Prostate gland (tissue), 2 donors: ENCODE data around the gene AAMDC.
"Not testable (repeated sequence)": the region's sequence is repeated elsewhere in the genome, so short reads cannot be mapped to it uniquely, and the experiment has no call there.

Experiments
- CTCF ChIP-seq, 4 experiments: fragments of 200-600 bp in 2 of 4; fragments of 450-650 bp in 2 of 4; sonication (generic) in 2 of 4; IDR thresholded peaks; 1 replicate in 3 of 4; 2 replicates in 1 of 4; pipeline ENCODE4 v1.5.1; 2016 to 2019; ENCODE audit warnings: antibody characterized with exemption in 4 of 4, mild to moderate bottlenecking in 2 of 4, moderate library complexity in 2 of 4
- POLR2AphosphoS5 ChIP-seq: sonication (generic); formaldehyde crosslinking; IDR thresholded peaks from one replicate; pipeline ENCODE4 v1.6.1; 2017; ENCODE audit warnings: antibody characterized with exemption

- TF ChIP-seq CTCF (IDR thresholded peaks at IDR 0.05) = not testable (repeated sequence)
- peak; percentile 27 for TF ChIP-seq POLR2AphosphoS5
These were observed 69.7 kb downstream of the AAMDC start for GRCh38 chr11:77890619-77891056.
